Measurements from ENCODE around the gene AK5.

AK5 gene

DNA sequence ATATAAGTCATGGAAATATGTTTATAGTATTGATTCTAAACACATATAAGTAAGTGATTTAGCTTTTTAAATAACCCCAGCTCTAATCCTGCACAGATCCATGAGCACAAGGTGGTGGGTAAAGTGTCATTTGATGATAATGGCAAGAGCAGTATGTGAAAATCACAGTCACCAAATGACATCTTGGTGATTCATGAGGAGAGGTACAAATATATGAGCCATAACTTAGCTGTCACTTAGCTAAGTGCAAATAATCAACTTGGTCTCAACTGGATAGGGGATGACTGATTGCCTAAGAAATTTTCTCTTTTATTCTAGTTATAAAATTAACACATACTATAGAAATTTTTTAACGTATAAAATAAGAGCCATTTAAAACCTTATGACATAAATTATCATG is 202.5 kb downstream of the AK5 start:
- Histone ChIP-seq H3K4me2 (ENCODE audit: low read length) (no peak overlapping the region), H3K4me1 (ENCODE audit: low read length) (no peaks in the 10 kb centered on the region), H3K9ac (ENCODE audit: low read length) (no peak overlapping the region), H3K4me3 (ENCODE audit: low read length) (no peak overlapping the region), H3K79me2 (ENCODE audit: low read length) (no peaks in the 10 kb centered on the region), H3K9me3 (ENCODE audit: insufficient read depth, low read length) (no peaks in the 10 kb centered on the region), H3K36me3 (replicated peaks; ENCODE audit: low read depth, low read length) (no peaks in the 10 kb centered on the region), H2AFZ (ENCODE audit: low read depth, low read length) (no peak overlapping the region), H3K27me3 (ENCODE audit: low read depth, low read length) (no peaks in the 10 kb centered on the region), H4K20me1 (ENCODE audit: insufficient read depth, low read length) (no peaks in the 10 kb centered on the region), H3K27ac (ENCODE audit: low read length) (no peak overlapping the region)
- TF ChIP-seq, protein P1, sequence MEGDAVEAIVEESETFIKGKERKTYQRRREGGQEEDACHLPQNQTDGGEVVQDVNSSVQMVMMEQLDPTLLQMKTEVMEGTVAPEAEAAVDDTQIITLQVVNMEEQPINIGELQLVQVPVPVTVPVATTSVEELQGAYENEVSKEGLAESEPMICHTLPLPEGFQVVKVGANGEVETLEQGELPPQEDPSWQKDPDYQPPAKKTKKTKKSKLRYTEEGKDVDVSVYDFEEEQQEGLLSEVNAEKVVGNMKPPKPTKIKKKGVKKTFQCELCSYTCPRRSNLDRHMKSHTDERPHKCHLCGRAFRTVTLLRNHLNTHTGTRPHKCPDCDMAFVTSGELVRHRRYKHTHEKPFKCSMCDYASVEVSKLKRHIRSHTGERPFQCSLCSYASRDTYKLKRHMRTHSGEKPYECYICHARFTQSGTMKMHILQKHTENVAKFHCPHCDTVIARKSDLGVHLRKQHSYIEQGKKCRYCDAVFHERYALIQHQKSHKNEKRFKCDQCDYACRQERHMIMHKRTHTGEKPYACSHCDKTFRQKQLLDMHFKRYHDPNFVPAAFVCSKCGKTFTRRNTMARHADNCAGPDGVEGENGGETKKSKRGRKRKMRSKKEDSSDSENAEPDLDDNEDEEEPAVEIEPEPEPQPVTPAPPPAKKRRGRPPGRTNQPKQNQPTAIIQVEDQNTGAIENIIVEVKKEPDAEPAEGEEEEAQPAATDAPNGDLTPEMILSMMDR (IDR thresholded peaks at IDR 0.05; ENCODE audit: low read depth, low read length), result no peak
- no peak for TF ChIP-seq EZH2phosphoT487 (IDR thresholded peaks at IDR 0.05; ENCODE audit: low read depth)

DNA sequence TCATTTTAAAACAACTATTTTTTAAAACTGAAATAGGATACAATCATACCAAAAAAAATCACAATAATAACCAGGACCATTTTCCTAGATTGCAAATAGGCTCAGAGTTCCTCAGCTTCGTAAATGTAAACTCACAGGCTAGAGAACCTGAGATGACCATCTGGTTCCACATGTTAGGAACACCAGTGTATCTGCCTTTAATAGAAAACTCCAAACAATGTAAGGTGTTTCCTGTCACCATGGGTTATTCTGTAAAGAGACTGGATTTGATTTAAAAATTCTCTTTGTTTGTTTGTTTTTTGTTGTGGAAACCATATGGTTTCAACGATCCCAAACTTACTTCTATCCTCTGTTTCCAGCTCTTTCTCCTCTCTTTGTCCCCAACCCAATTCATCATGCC is 203.1 kb downstream of the AK5 start:
- TF ChIP-seq, protein P1 (IDR thresholded peaks at IDR 0.05; ENCODE audit: low read depth, low read length), result no peak
- Histone ChIP-seq H3K9ac (ENCODE audit: low read length) (no peak overlapping the region), H3K27me3 (ENCODE audit: low read depth, low read length) (no peaks in the 10 kb centered on the region), H3K9me3 (ENCODE audit: insufficient read depth, low read length) (no peaks in the 10 kb centered on the region), H3K79me2 (ENCODE audit: low read length) (no peaks in the 10 kb centered on the region), H3K36me3 (replicated peaks; ENCODE audit: low read depth, low read length) (no peaks in the 10 kb centered on the region), H3K27ac (ENCODE audit: low read length) (no peak overlapping the region), H3K4me1 (ENCODE audit: low read length) (no peaks in the 10 kb centered on the region), H3K4me3 (ENCODE audit: low read length) (no peak overlapping the region), H4K20me1 (ENCODE audit: insufficient read depth, low read length) (no peaks in the 10 kb centered on the region), H2AFZ (ENCODE audit: low read depth, low read length) (no peak overlapping the region), H3K4me2 (ENCODE audit: low read length) (no peak overlapping the region)

DNA sequence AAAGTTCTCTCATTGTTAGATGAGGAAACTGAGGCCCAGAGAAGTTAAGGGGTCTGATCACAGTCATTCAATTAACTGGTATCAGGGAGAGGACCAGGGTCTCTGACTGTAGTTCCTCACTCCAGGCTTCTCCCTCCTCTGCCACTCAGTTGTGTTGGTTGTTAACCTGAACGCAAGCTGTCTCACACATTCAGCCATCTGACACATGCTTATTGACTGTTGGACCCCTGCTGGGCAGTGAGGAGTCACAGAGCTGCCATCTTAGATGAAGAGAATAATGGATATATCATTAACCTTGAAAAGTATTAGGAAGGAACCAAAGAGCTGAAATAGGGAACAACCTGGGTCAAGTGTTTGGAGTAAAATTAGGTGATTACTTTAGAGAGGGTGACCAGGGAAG is 205.8 kb downstream of the AK5 start:
- H3K36me3 ChIP-seq (replicated peaks; ENCODE audit: low read depth, low read length), result no peaks in the 10 kb centered on the region
- no peak overlapping the region for H3K27ac ChIP-seq (ENCODE audit: low read length)
- H3K79me2 ChIP-seq (ENCODE audit: low read length), result no peaks in the 10 kb centered on the region
- no peak overlapping the region for H2AFZ ChIP-seq (ENCODE audit: low read depth, low read length)
- no peak overlapping the region for H3K4me3 ChIP-seq (ENCODE audit: low read length)
- H3K4me1 ChIP-seq (ENCODE audit: low read length), result no peaks in the 10 kb centered on the region
- H3K9me3 ChIP-seq (ENCODE audit: insufficient read depth, low read length), result no peaks in the 10 kb centered on the region
- no peak overlapping the region for H3K9ac ChIP-seq (ENCODE audit: low read length)
- no peaks in the 10 kb centered on the region for H4K20me1 ChIP-seq (ENCODE audit: insufficient read depth, low read length)
- TF ChIP-seq, protein P1 (IDR thresholded peaks at IDR 0.05; ENCODE audit: low read depth, low read length), result no peak
- no peak for TF ChIP-seq EZH2phosphoT487 (IDR thresholded peaks at IDR 0.05; ENCODE audit: low read depth)
- H3K4me2 ChIP-seq (ENCODE audit: low read length), result no peak overlapping the region
- no peaks in the 10 kb centered on the region for H3K27me3 ChIP-seq (ENCODE audit: low read depth, low read length)

DNA sequence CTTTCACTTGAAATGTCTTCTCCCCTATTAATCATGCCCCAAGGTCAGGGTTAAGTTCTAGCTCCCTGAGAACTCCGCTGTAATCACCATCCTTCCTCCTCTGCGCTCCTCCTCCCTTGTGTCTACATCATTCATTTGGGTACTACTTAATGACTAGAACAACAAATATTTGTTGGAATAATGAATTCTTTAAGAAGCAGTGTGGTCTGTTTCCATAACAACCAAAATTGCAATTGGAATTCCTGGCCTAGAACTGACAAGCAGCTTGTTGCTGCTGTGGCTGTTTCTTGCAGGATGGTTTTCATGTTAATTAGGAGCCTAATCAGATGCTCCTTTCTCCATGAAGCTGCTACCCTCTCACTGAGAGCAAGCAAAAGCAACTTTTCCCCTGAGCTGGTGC is 208.1 kb downstream of the AK5 start:
- H3K36me3 ChIP-seq (replicated peaks; ENCODE audit: low read depth, low read length), result no peaks in the 10 kb centered on the region

More for the DNA sequence above, 208.1 kb downstream of the AK5 start:
- Histone ChIP-seq H3K4me1 (ENCODE audit: low read length) (no peaks in the 10 kb centered on the region), H4K20me1 (ENCODE audit: insufficient read depth, low read length) (no peaks in the 10 kb centered on the region), H3K9ac (ENCODE audit: low read length) (no peak overlapping the region), H3K27me3 (ENCODE audit: low read depth, low read length) (no peaks in the 10 kb centered on the region), H3K9me3 (ENCODE audit: insufficient read depth, low read length) (no peaks in the 10 kb centered on the region), H3K79me2 (ENCODE audit: low read length) (no peaks in the 10 kb centered on the region), H3K4me2 (ENCODE audit: low read length) (no peak overlapping the region), H2AFZ (ENCODE audit: low read depth, low read length) (no peak overlapping the region), H3K4me3 (ENCODE audit: low read length) (no peak overlapping the region), H3K27ac (ENCODE audit: low read length) (no peak overlapping the region)
- TF ChIP-seq EZH2phosphoT487 (IDR thresholded peaks at IDR 0.05; ENCODE audit: low read depth), result no peak
- TF ChIP-seq, protein P1 (IDR thresholded peaks at IDR 0.05; ENCODE audit: low read depth, low read length), result no peak

Measured in OCI-LY3 (cell line).